ENCODE data around the gene INPP5D.
"Not testable (repeated sequence)": the region's sequence is repeated elsewhere in the genome, so short reads cannot be mapped to it uniquely, and the experiment has no call there.

INPP5D gene

GRCh38 chr2:233189025-233189424 lies 128.9 kb downstream of the INPP5D start:
- no peak for DNase-seq

- not testable (repeated sequence) for DNase-seq
Observed at GRCh38 chr2:233191016-233191415, 130.9 kb downstream of the INPP5D start.

- no peak for DNase-seq
Observed at GRCh38 chr2:233193738-233194137, 133.6 kb downstream of the INPP5D start.

GRCh38 chr2:233195027-233195426 lies 134.9 kb downstream of the INPP5D start:
- DNase-seq: no peak

GRCh38 chr2:233197022-233197421 lies 136.9 kb downstream of the INPP5D start:
- DNase-seq: no peak

GRCh38 chr2:233198026-233198425 lies 137.9 kb downstream of the INPP5D start:
- DNase-seq: no peak

- DNase-seq: no peak
Observed at GRCh38 chr2:233199870-233200269, 139.7 kb downstream of the INPP5D start.

GRCh38 chr2:233200790-233201189 lies 140.6 kb downstream of the INPP5D start:
- DNase-seq: not testable (repeated sequence)

GRCh38 chr2:233201258-233202013 lies 141.3 kb downstream of the INPP5D start:
- DNase-seq: no peak

GRCh38 chr2:233202531-233202944 lies 142.4 kb downstream of the INPP5D start:
- DNase-seq: no peak

- no peak for DNase-seq
Observed at GRCh38 chr2:233203060-233203459, 142.9 kb downstream of the INPP5D start.

- DNase-seq: no peak
Observed at GRCh38 chr2:233204286-233204936, 144.3 kb downstream of the INPP5D start.

GRCh38 chr2:233208382-233209116 lies 148.4 kb downstream of the INPP5D start:
- DNase-seq: no peak

- no peak for DNase-seq
Observed at GRCh38 chr2:233209117-233209532, 149.0 kb downstream of the INPP5D start.

GRCh38 chr2:233209533-233210171 lies 149.5 kb downstream of the INPP5D start:
- no peak for DNase-seq

- no peak for DNase-seq
Observed at GRCh38 chr2:233210281-233210680, 150.1 kb downstream of the INPP5D start.

GRCh38 chr2:233210843-233211547 lies 150.9 kb downstream of the INPP5D start:
- DNase-seq: no peak

- DNase-seq: no peak
Observed at GRCh38 chr2:233211548-233211895, 151.4 kb downstream of the INPP5D start.

GRCh38 chr2:233213011-233213410 lies 152.9 kb downstream of the INPP5D start:
- DNase-seq: no peak

- DNase-seq: no peak
Observed at GRCh38 chr2:233213975-233214374, 153.8 kb downstream of the INPP5D start.

GRCh38 chr2:233217892-233218377 lies 157.8 kb downstream of the INPP5D start:
- DNase-seq: peak in 1 of 2 donors; percentile 46

- no peak for DNase-seq
Observed at GRCh38 chr2:233218836-233219235, 158.7 kb downstream of the INPP5D start.

Measured in CD4-positive, alpha-beta T cell treated with Interleukin-1 beta for 1 hour (primary cell).